Upper lobe of left lung (tissue), 4 donors: ENCODE results near the gene ARHGAP45.

Experiments
- CTCF ChIP-seq, 6 experiments: fragments of 450-650 bp in 4 of 6; fragments of 200-600 bp in 2 of 6; sonication (generic) in 2 of 6; IDR thresholded peaks; one replicate each; pipeline ENCODE4 v1.5.1; 2016 to 2019; ENCODE audit warnings: antibody characterized with exemption in 6 of 6
- POLR2A ChIP-seq, 4 donors: fragments of 450-650 bp; IDR thresholded peaks; one replicate each; pipeline ENCODE4 v1.5.1; 2016 to 2017; ENCODE audit warnings: antibody characterized with exemption in 4 of 4, mild to moderate bottlenecking in 2 of 4

GRCh38 chr19:1046836-1047695, 19.9 kb upstream of the ARHGAP45 start:
- TF ChIP-seq CTCF (IDR thresholded peaks at IDR 0.05) (no peak), POLR2A (IDR thresholded peaks at IDR 0.05) (no peak)
